Endothelial cell of umbilical vein (primary cell): ENCODE measurements around the gene BID. TPM values are rescaled to one million over a fixed set of nuclear protein-coding genes. Genes with fewer than 3 reads are reported as not detected.

ENCODE experiments used
- BruUV-seq: library from RNA; stranded (reverse); fragments of 400-500 nt; replicated peaks from 2 replicates; lab custom pipeline; 2021; lab: Mats Ljungman, UMichigan
- CTCF ChIA-PET: fragments of 300-600, 350-600 bp; sonication (Branson Sonifier 250); formaldehyde crosslinking; loops from one replicate; lab custom pipeline; 2021; ENCODE audit warnings: antibody characterized with exemption, inconsistent platforms; lab: Charles Lee
- POLR2A ChIA-PET: fragments of 300-600, 350-600 bp; sonication (Branson Sonifier 250); formaldehyde crosslinking; loops from one replicate; lab custom pipeline; 2021; ENCODE audit warnings: antibody characterized with exemption, inconsistent platforms; lab: Charles Lee
- DNase-seq: peaks from one replicate; pipeline ENCODE4 v3.0.0-alpha.2; 2011; ENCODE audit warnings: low read depth, low spot score
- FAIRE-seq: peaks from 2 replicates; lab custom pipeline; 2011; peaks lifted over from hg19 to GRCh38; lab: Jason Lieb, UNC
- H2AFZ ChIP-seq: 2 replicates; pipeline ENCODE4 v1.6.0; 2012; ENCODE audit warnings: low read depth, low read length, control low read depth, inconsistent platforms
- H3K27ac ChIP-seq: 2 replicates; pipeline ENCODE4 v1.5.1; 2011; ENCODE audit warnings: low read depth, mild to moderate bottlenecking, control low read depth, low read length, moderate library complexity; ENCODE audit not compliant: insufficient read depth
- H3K27me3 ChIP-seq, 2 experiments: 2 replicates each; pipeline versions ENCODE4 v1.6.0 to v1.6.1; 2011; ENCODE audit warnings: low read length in 2 of 2, mixed read lengths in 1 of 2; ENCODE audit not compliant: control insufficient read depth in 2 of 2, insufficient read depth in 2 of 2
- H3K36me3 ChIP-seq, 2 experiments: 2 replicates in 1 of 2; 3 replicates in 1 of 2; pipeline ENCODE4 v1.5.1; 2011; ENCODE audit warnings: low read length in 2 of 2, mild to moderate bottlenecking in 1 of 2, moderate library complexity in 1 of 2; ENCODE audit not compliant: control insufficient read depth in 2 of 2, insufficient read depth in 2 of 2; ENCODE audit errors: extremely low read depth in 1 of 2
- H3K4me1 ChIP-seq: 3 replicates; pipeline ENCODE4 v1.5.1; 2011; ENCODE audit warnings: mild to moderate bottlenecking, low read length; ENCODE audit not compliant: control insufficient read depth, insufficient read depth; ENCODE audit errors: extremely low read depth
- H3K4me2 ChIP-seq: 2 replicates; pipeline ENCODE4 v1.6.1; 2011; ENCODE audit warnings: low read length, control low read depth, mixed read lengths; ENCODE audit not compliant: insufficient read depth
- H3K4me3 ChIP-seq, 3 experiments: fragments of 200-600 bp in 1 of 3; sonication (generic), shearing (Covaris generic) in 1 of 3; replicated peaks in 1 of 3; 2 replicates each; pipeline ENCODE4 v1.5.1; 2011 to 2016; ENCODE audit warnings: control low read depth in 3 of 3, low read length in 3 of 3, mild to moderate bottlenecking in 2 of 3, inconsistent platforms in 1 of 3, low read depth in 1 of 3, moderate library complexity in 1 of 3; ENCODE audit not compliant: insufficient read depth in 1 of 3
- H3K79me2 ChIP-seq: 2 replicates; pipeline ENCODE4 v1.6.0; 2012; ENCODE audit warnings: low read length, inconsistent platforms; ENCODE audit not compliant: control insufficient read depth, insufficient read depth
- H3K9ac ChIP-seq: replicated peaks from 2 replicates; pipeline ENCODE3; 2011; ENCODE audit warnings: low read length, control low read depth; ENCODE audit not compliant: insufficient read depth; ENCODE audit errors: extremely low read depth
- H3K9me1 ChIP-seq: replicated peaks from 3 replicates; pipeline ENCODE4 v1.6.0; 2011; ENCODE audit warnings: mild to moderate bottlenecking, low read length; ENCODE audit not compliant: control insufficient read depth, insufficient read depth; ENCODE audit errors: extremely low read depth
- H3K9me3 ChIP-seq: replicated peaks from 2 replicates; pipeline ENCODE4 v1.5.1; 2012; ENCODE audit warnings: low read length, inconsistent platforms; ENCODE audit not compliant: control insufficient read depth, insufficient read depth
- H4K20me1 ChIP-seq: replicated peaks from 2 replicates; pipeline ENCODE3; 2011; ENCODE audit warnings: mild to moderate bottlenecking, low read length; ENCODE audit not compliant: control insufficient read depth, insufficient read depth; ENCODE audit errors: extremely low read depth
- EZH2 ChIP-seq: IDR thresholded peaks from 2 replicates; pipeline ENCODE4 v1.6.1; 2012; ENCODE audit warnings: borderline replicate concordance, low read depth, mild to moderate bottlenecking, moderate library complexity, low read length, inconsistent platforms; ENCODE audit not compliant: severe bottlenecking
- FOS ChIP-seq: IDR thresholded peaks from 2 replicates; pipeline ENCODE4 v1.6.1; 2011; ENCODE audit warnings: mild to moderate bottlenecking, low read length, moderate library complexity, borderline replicate concordance; ENCODE audit not compliant: insufficient read depth
- JUN ChIP-seq: IDR thresholded peaks from 2 replicates; pipeline ENCODE4 v1.6.1; 2011; ENCODE audit warnings: borderline replicate concordance, low read depth; ENCODE audit not compliant: insufficient read length, insufficient read depth
- MYC ChIP-seq: IDR thresholded peaks from one replicate; pipeline ENCODE4 v1.6.1; 2011; ENCODE audit warnings: mild to moderate bottlenecking, low read depth, low read length
- POLR2A ChIP-seq: IDR thresholded peaks from 2 replicates; pipeline ENCODE4 v1.6.1; 2012; ENCODE audit warnings: low read depth, mild to moderate bottlenecking, control low read depth, low read length
- POLR2AphosphoS5 ChIP-seq: IDR thresholded peaks from 2 replicates; pipeline ENCODE4 v1.6.1; 2012; ENCODE audit warnings: low read depth, mild to moderate bottlenecking, control low read depth, low read length, moderate library complexity; ENCODE audit not compliant: insufficient read depth
- dilution Hi-C: fragments of 300-500 bp; cut with MboI; formaldehyde crosslinking; loops from one replicate; pipeline ENCODE4 v1.15.0; 2019; ENCODE audit warnings: low sequenced_read_pairs; ENCODE audit not compliant: extremely low pct_ligation_motif_present
- intact Hi-C: fragments of 100-400 bp; cut with micrococcal nuclease; formaldehyde crosslinking; loops from one replicate; pipeline ENCODE4 v1.10.0; 2022
- polyA plus RNA-seq, 4 experiments: library from polyadenylated mRNA; depleted of rRNA in 3 of 4; stranded (reverse) in 3 of 4; unstranded in 1 of 4; fragments of >200 nt; gene quantifications; 2 replicates each; pipeline versions ENCODE4 v1.2.1 to v1.2.3, GENCODE V29; 2011 to 2012; ENCODE audit warnings: missing spikeins in 1 of 4
- total RNA-seq: library from RNA; stranded (reverse); gene quantifications from 2 replicates; pipeline ENCODE4 v1.2.3, GENCODE V29; 2021
- TF ChIP-seq, protein P1 (sequence below), 2 donors: IDR thresholded peaks; 1 replicate in 1 of 2; 2 replicates in 1 of 2; pipeline ENCODE4 v1.5.1; 2011; ENCODE audit warnings: low read length in 2 of 2, mild to moderate bottlenecking in 2 of 2, moderate library complexity in 2 of 2, control low read depth in 1 of 2, inconsistent platforms in 1 of 2, low read depth in 1 of 2; ENCODE audit not compliant: insufficient read depth in 1 of 2; ENCODE audit errors: extremely low read depth in 1 of 2
- TF ChIP-seq, protein P2 (sequence below): IDR thresholded peaks from 2 replicates; pipeline ENCODE4 v1.6.1; 2011; ENCODE audit not compliant: insufficient read depth, insufficient read length

The BID gene
- total and polyA plus RNA-seq, 2 donors (not counting 3 experiments of a cell fraction or from before 2014, with no cell fraction given) = 39.0 to 119 TPM

DNA sequence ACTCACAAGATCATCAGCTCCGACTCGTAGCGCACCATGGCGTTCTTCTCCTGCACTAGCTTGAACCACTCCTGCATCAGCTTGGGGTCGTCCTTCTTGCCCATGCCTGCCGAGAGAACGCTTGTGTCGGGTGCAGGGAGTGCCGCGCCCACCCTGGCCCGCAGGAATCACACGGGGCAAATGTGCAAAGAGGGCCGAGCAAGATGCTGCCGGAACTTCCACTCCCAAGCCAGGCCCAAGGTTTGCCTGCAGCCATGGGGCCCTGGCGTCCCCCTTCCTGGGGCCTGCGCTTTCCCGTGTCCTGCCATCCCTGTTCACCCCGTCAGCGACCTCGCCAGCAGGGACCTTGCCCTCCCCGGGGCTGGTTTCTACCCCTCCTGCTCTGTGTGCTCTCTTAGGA lies 16.9 kb upstream of the BID start:
- H3K9me3 ChIP-seq = no peaks in the 10 kb centered on the region
- FAIRE-seq = no peak
- ChIA-PET POLR2A (no interaction called here), CTCF (interaction anchor here (0.7 kb wide), 1 partner anchor 285 kb away, joined by 4 read pairs; no protein-coding TSS in a partner anchor)
- no peak overlapping the region for H3K27ac ChIP-seq
- H3K36me3 ChIP-seq = peaks cover 3 to 7% of the 10 kb centered on the region in 2 experiments
- no peaks in the 10 kb centered on the region for H3K9me1 ChIP-seq
- H2AFZ ChIP-seq = no peak overlapping the region
- dilution Hi-C loops (no loop called here), intact Hi-C loops (no loop called here)
- TF ChIP-seq MYC (no peak), POLR2AphosphoS5 (no peak), EZH2 (no peak), POLR2A (no peak), JUN (no peak), FOS (no peak)
- TF ChIP-seq, protein P1, sequence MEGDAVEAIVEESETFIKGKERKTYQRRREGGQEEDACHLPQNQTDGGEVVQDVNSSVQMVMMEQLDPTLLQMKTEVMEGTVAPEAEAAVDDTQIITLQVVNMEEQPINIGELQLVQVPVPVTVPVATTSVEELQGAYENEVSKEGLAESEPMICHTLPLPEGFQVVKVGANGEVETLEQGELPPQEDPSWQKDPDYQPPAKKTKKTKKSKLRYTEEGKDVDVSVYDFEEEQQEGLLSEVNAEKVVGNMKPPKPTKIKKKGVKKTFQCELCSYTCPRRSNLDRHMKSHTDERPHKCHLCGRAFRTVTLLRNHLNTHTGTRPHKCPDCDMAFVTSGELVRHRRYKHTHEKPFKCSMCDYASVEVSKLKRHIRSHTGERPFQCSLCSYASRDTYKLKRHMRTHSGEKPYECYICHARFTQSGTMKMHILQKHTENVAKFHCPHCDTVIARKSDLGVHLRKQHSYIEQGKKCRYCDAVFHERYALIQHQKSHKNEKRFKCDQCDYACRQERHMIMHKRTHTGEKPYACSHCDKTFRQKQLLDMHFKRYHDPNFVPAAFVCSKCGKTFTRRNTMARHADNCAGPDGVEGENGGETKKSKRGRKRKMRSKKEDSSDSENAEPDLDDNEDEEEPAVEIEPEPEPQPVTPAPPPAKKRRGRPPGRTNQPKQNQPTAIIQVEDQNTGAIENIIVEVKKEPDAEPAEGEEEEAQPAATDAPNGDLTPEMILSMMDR (IDR thresholded peaks at IDR 0.05; ENCODE audit: extremely low read depth in 1 of 2, insufficient read depth in 1 of 2, low read depth in 1 of 2, low read length in 2 of 2) = no peak
- TF ChIP-seq, protein P2, sequence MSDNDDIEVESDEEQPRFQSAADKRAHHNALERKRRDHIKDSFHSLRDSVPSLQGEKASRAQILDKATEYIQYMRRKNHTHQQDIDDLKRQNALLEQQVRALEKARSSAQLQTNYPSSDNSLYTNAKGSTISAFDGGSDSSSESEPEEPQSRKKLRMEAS = no peak
- no peaks in the 10 kb centered on the region for H3K27me3 ChIP-seq
- no peak overlapping the region for H3K4me2 ChIP-seq
- H3K79me2 ChIP-seq = no peaks in the 10 kb centered on the region
- no TSS peak for BruUV-seq
- no peak for DNase-seq
- no peak overlapping the region for H3K4me3 ChIP-seq
- no peak overlapping the region for H3K9ac ChIP-seq
- no peaks in the 10 kb centered on the region for H4K20me1 ChIP-seq
- H3K4me1 ChIP-seq = peaks cover 9% of the 10 kb centered on the region
